ENCODE measurements around the gene FOXK1. TPM values are rescaled to one million over a fixed set of nuclear protein-coding genes. Genes with fewer than 3 reads are reported as not detected.
A peak's percentile ranks its signal among the peaks of the same experiment; 100 is the strongest.

FOXK1 gene
- total RNA-seq, 2 donors from 2014 or later, result 19.4 to 24.8 TPM

GRCh38 chr7:4715410-4715776, 33.3 kb downstream of the FOXK1 start:
- peak; percentile 84 for DNase-seq (ENCODE audit: low spot score)
- Histone ChIP-seq H3K27me3 (no peaks in the 10 kb centered on the region), H3K36me3 (peaks cover 17% of the 10 kb centered on the region), H3K9me3 (no peaks in the 10 kb centered on the region), H3K4me1 (peaks cover 0 to 41% of the 10 kb centered on the region in 2 donors), H3K4me3 (peak overlapping the region; percentile 5 to 22), H3K27ac (peak overlapping the region; percentile 67)
- TF ChIP-seq, protein P1, sequence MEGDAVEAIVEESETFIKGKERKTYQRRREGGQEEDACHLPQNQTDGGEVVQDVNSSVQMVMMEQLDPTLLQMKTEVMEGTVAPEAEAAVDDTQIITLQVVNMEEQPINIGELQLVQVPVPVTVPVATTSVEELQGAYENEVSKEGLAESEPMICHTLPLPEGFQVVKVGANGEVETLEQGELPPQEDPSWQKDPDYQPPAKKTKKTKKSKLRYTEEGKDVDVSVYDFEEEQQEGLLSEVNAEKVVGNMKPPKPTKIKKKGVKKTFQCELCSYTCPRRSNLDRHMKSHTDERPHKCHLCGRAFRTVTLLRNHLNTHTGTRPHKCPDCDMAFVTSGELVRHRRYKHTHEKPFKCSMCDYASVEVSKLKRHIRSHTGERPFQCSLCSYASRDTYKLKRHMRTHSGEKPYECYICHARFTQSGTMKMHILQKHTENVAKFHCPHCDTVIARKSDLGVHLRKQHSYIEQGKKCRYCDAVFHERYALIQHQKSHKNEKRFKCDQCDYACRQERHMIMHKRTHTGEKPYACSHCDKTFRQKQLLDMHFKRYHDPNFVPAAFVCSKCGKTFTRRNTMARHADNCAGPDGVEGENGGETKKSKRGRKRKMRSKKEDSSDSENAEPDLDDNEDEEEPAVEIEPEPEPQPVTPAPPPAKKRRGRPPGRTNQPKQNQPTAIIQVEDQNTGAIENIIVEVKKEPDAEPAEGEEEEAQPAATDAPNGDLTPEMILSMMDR (IDR thresholded peaks at IDR 0.05), result no peak

DNA sequence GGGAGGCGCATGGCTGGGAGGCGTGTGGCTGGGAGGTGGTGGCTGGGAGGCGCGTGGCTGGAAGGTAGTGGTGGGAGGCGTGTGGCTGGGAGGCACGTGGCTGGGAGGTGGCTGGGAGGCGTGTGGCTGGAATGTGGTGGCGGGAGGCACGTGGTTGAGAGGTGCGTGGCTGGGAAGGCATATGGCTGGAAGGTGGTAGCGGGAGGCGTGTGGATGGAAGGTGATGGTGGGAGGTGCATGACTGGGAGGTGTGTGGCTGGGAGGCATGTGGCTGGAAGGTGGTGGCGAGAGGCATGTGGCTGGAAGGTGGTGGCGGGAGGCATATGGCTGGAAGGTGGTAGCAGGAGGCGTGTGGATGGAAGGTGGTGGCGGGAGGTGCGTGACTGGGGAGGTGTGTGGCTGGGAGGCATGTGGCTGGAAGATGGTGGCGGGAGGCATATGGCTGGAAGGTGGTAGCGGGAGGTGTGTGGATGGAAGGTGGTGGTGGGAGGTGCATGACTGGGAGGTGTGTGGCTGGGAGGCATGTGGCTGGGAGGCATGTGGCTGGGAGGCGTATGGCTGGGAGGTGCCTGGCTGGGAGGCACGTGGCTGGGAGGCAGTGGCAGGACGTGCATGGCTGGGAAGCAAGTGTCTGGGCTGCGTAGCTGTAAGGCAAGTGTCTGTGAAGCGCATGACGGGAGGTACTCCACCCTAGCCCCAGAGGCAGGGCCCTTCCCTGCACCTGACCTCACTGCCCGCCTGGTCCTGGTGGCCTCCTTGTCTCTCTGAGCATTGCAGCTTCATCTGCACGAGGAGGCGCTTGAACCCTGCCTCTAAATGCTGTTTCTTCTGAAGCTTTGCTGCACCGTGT, 35.1 kb downstream of the FOXK1 start:
- Histone ChIP-seq H3K27me3 (no peaks in the 10 kb centered on the region), H3K4me1 (peaks cover 0 to 39% of the 10 kb centered on the region in 2 donors), H3K9me3 (no peaks in the 10 kb centered on the region), H3K27ac (no peak overlapping the region), H3K36me3 (peaks cover 7% of the 10 kb centered on the region), H3K4me3 (no peak overlapping the region)
- TF ChIP-seq, protein P1 (IDR thresholded peaks at IDR 0.05), result no peak
- no peak for DNase-seq (ENCODE audit: low spot score)

DNA sequence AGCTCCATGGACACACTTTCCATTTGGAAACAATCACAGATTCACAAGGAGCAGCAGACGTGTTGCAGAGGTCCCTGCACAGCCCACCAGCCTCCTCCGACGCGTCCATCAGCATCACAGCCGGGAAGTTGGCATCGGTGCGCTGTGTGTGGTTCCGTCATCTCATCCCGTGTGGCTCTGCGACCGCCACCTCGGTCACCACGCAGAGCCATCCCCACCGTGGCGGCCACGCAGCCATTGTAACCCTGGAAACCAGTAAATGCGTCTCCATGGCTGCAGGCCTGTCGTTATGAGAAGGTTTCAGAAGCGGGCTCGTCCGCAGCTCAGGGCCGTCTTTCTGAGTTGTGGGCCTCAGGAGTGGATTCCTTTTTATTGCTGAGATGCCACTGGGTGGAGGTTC, 36.0 kb downstream of the FOXK1 start:
- peaks cover 15% of the 10 kb centered on the region for H3K36me3 ChIP-seq
- H3K4me1 ChIP-seq, result peaks cover 0 to 37% of the 10 kb centered on the region in 2 donors
- H3K9me3 ChIP-seq, result no peaks in the 10 kb centered on the region
- H3K4me3 ChIP-seq, result no peak overlapping the region
- H3K27ac ChIP-seq, result no peak overlapping the region
- H3K27me3 ChIP-seq, result no peaks in the 10 kb centered on the region
- TF ChIP-seq, protein P1 (IDR thresholded peaks at IDR 0.05), result no peak
- DNase-seq (ENCODE audit: low spot score), result no peak

- Histone ChIP-seq H3K27ac (no peak overlapping the region), H3K27me3 (no peaks in the 10 kb centered on the region), H3K4me3 (no peak overlapping the region), H3K4me1 (peaks cover 0 to 44% of the 10 kb centered on the region in 2 donors), H3K9me3 (no peaks in the 10 kb centered on the region), H3K36me3 (peaks cover 15% of the 10 kb centered on the region)
- no peak for DNase-seq (ENCODE audit: low spot score)
- TF ChIP-seq, protein P1 (IDR thresholded peaks at IDR 0.05), result no peak
Observed at GRCh38 chr7:4720225-4720624, 38.1 kb downstream of the FOXK1 start.

- no peak overlapping the region for H3K27ac ChIP-seq
Observed at GRCh38 chr7:4722308-4722707, 40.2 kb downstream of the FOXK1 start.

More at GRCh38 chr7:4722308-4722707, 40.2 kb downstream of the FOXK1 start:
- no peak for DNase-seq (ENCODE audit: low spot score)
- Histone ChIP-seq H3K36me3 (peaks cover 15% of the 10 kb centered on the region), H3K27me3 (no peaks in the 10 kb centered on the region), H3K9me3 (no peaks in the 10 kb centered on the region), H3K4me3 (no peak overlapping the region), H3K4me1 (peaks cover 0 to 47% of the 10 kb centered on the region in 2 donors)
- TF ChIP-seq, protein P1 (IDR thresholded peaks at IDR 0.05), result no peak

All from right atrium auricular region (tissue), 2 donors.